Trophoblast cell (in vitro differentiated cells and primary cell): ENCODE results near the gene DUSP21.

ENCODE experiments used
- DNase-seq, 2 donors: peaks; one replicate each; pipeline ENCODE4 v3.0.0-alpha.2; 2016
- H2AFZ ChIP-seq: 2 replicates; pipeline ENCODE4 v1.6.1; 2013; ENCODE audit warnings: low read length, moderate library complexity, mild to moderate bottlenecking; ENCODE audit not compliant: insufficient read depth, poor library complexity
- H2AK5ac ChIP-seq: 2 replicates; pipeline ENCODE4 v1.6.1; 2013; ENCODE audit warnings: mild to moderate bottlenecking, low read length
- H2BK120ac ChIP-seq: 2 replicates; pipeline ENCODE4 v1.6.1; 2013; ENCODE audit warnings: low read length, mild to moderate bottlenecking, moderate library complexity; ENCODE audit not compliant: insufficient read depth, poor library complexity
- H2BK12ac ChIP-seq: 2 replicates; pipeline ENCODE4 v1.6.1; 2013; ENCODE audit warnings: mild to moderate bottlenecking, low read length, moderate library complexity
- H2BK5ac ChIP-seq: 2 replicates; pipeline ENCODE4 v1.6.1; 2013; ENCODE audit warnings: low read length, low read depth, moderate library complexity, mild to moderate bottlenecking; ENCODE audit not compliant: poor library complexity
- H3K14ac ChIP-seq: 2 replicates; pipeline ENCODE4 v1.6.1; 2013; ENCODE audit warnings: mild to moderate bottlenecking, low read length
- H3K18ac ChIP-seq: 2 replicates; pipeline ENCODE4 v1.6.1; 2013; ENCODE audit warnings: mild to moderate bottlenecking, low read length
- H3K23ac ChIP-seq: 2 replicates; pipeline ENCODE4 v1.6.1; 2013; ENCODE audit warnings: low read length
- H3K27ac ChIP-seq: 2 replicates; pipeline ENCODE4 v1.5.1; 2013; ENCODE audit warnings: low read depth, mild to moderate bottlenecking, inconsistent platforms, low read length, moderate library complexity
- H3K27me3 ChIP-seq: 2 replicates; pipeline ENCODE4 v1.6.1; 2013; ENCODE audit warnings: inconsistent platforms, mild to moderate bottlenecking, low read length, moderate library complexity; ENCODE audit not compliant: insufficient read depth
- H3K36me3 ChIP-seq, 2 experiments: 1 replicate in 1 of 2; 2 replicates in 1 of 2; pipeline ENCODE4 v1.6.1; 2013; ENCODE audit warnings: low read length in 2 of 2, mild to moderate bottlenecking in 2 of 2, moderate library complexity in 1 of 2; ENCODE audit not compliant: insufficient read depth in 2 of 2, control insufficient read depth in 1 of 2
- H3K4ac ChIP-seq: 2 replicates; pipeline ENCODE4 v1.6.1; 2013; ENCODE audit warnings: low read depth, mild to moderate bottlenecking, low read length, moderate library complexity
- H3K4me1 ChIP-seq, 2 experiments: 1 replicate in 1 of 2; 2 replicates in 1 of 2; pipeline ENCODE4 v1.6.1; 2013; ENCODE audit warnings: low read length in 2 of 2, mild to moderate bottlenecking in 2 of 2, moderate library complexity in 1 of 2; ENCODE audit not compliant: insufficient read depth in 2 of 2, control insufficient read depth in 1 of 2
- H3K4me2 ChIP-seq: 2 replicates; pipeline ENCODE4 v1.6.1; 2013; ENCODE audit warnings: inconsistent platforms, mild to moderate bottlenecking, low read length, moderate library complexity
- H3K4me3 ChIP-seq: 2 replicates; pipeline ENCODE4 v1.5.1; 2013; ENCODE audit warnings: mild to moderate bottlenecking, low read depth, low read length, inconsistent platforms
- H3K79me1 ChIP-seq: one replicate; pipeline ENCODE4 v1.6.1; 2013; ENCODE audit warnings: low read length
- H3K79me2 ChIP-seq: 2 replicates; pipeline ENCODE4 v1.6.1; 2013; ENCODE audit warnings: low read length, mild to moderate bottlenecking; ENCODE audit not compliant: control insufficient read depth, insufficient read depth, poor library complexity
- H3K9ac ChIP-seq: 2 replicates; pipeline ENCODE4 v1.6.1; 2013; ENCODE audit warnings: mild to moderate bottlenecking, low read length
- H3K9me3 ChIP-seq: 2 replicates; pipeline ENCODE4 v1.6.1; 2013; ENCODE audit warnings: low read depth, mild to moderate bottlenecking, control low read depth, inconsistent platforms, low read length; ENCODE audit not compliant: insufficient read depth
- H4K12ac ChIP-seq: 2 replicates; pipeline ENCODE4 v1.6.1; 2013; ENCODE audit warnings: low read depth, mild to moderate bottlenecking, low read length, moderate library complexity
- H4K8ac ChIP-seq: 2 replicates; pipeline ENCODE4 v1.6.1; 2013; ENCODE audit warnings: low read depth, mild to moderate bottlenecking, low read length, moderate library complexity
- H4K91ac ChIP-seq: one replicate; pipeline ENCODE4 v1.6.1; 2013; ENCODE audit warnings: low read depth, mild to moderate bottlenecking, low read length, moderate library complexity
- WGBS: extraction: QIAGEN DNeasy Blood & Tissue Kit; methylation state at CpG from one replicate; pipeline ENCODE4 v1.1.7; 2013; ENCODE audit warnings: missing lambda C conversion rate; ENCODE audit not compliant: insufficient read length, insufficient coverage; ENCODE audit errors: extremely low coverage; 5-methylcytosine and 5-hydroxymethylcytosine counted together

DUSP21 gene

DNA sequence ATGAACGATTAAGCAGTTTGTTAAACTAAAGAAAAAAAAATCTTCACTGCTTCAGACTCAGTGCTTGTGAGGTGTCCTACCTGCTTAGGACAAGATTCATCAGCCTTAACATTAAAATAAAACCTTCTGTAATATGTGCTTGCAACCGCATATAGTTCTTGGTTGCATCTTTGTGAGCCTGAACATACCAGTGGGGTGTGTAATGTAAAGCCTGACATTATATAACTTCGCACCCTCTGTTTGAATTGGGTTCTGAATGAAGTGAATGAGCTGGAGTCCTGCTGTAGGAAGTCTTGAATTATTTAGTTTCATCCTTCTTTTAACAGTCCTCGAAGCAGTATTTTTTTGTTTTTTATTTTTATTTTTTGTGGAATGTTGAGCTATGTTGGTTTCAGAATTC is 32.3 kb downstream of the DUSP21 start:
- Histone ChIP-seq H3K4me2 (no peak overlapping the region), H3K36me3 (no peaks in the 10 kb centered on the region), H3K18ac (no peak overlapping the region), H3K9ac (no peak overlapping the region), H4K12ac (no peak overlapping the region), H3K27ac (no peak overlapping the region), H3K14ac (no peak overlapping the region), H2AFZ (no peak overlapping the region), H3K4me1 (peaks cover 1 to 2% of the 10 kb centered on the region in 2 experiments), H4K8ac (no peak overlapping the region), H3K23ac (no peak overlapping the region), H3K4me3 (no peak overlapping the region), H3K27me3 (no peaks in the 10 kb centered on the region), H4K91ac (no peak overlapping the region), H2BK120ac (no peak overlapping the region), H2BK5ac (no peak overlapping the region), H3K9me3 (no peaks in the 10 kb centered on the region), H3K4ac (no peak overlapping the region), H3K79me1 (peaks cover 17% of the 10 kb centered on the region), H2AK5ac (no peak overlapping the region), H2BK12ac (no peak overlapping the region), H3K79me2 (peaks cover 10% of the 10 kb centered on the region)
- no CpG with 5 or more reads among the region's 4 CpGs for WGBS
- DNase-seq = peak in 1 of 2 donors; percentile 31

DNA sequence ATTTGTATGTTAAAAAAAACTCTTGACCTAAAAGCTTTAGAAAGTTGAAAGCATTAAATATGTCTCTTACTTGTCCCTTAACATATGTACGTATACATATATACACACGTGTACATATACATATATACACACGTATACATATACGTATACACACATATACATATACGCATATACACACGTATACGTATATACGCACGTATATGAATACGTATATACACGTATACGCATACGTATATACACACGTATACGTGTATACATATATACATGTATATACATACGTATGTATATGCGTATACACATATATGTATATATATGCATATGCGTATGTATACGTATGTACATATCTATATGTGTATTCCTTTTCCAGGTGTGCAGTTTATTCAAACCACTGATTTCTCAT is 32.9 kb downstream of the DUSP21 start:
- no peak overlapping the region for H2BK12ac ChIP-seq
- peaks cover 17% of the 10 kb centered on the region for H3K79me1 ChIP-seq
- no CpG with 5 or more reads among the region's 19 CpGs for WGBS
- no peak overlapping the region for H3K14ac ChIP-seq
- H3K36me3 ChIP-seq = no peaks in the 10 kb centered on the region
- no peak overlapping the region for H4K91ac ChIP-seq
- H2AFZ ChIP-seq = no peak overlapping the region
- no peak overlapping the region for H3K4me2 ChIP-seq
- H3K9me3 ChIP-seq = no peaks in the 10 kb centered on the region
- H3K27ac ChIP-seq = no peak overlapping the region
- H2BK120ac ChIP-seq = no peak overlapping the region
- no peak overlapping the region for H3K4me3 ChIP-seq
- H2AK5ac ChIP-seq = no peak overlapping the region
- no peak for DNase-seq
- H3K9ac ChIP-seq = no peak overlapping the region
- no peak overlapping the region for H4K12ac ChIP-seq
- H3K18ac ChIP-seq = no peak overlapping the region
- H3K23ac ChIP-seq = no peak overlapping the region
- no peaks in the 10 kb centered on the region for H3K4me1 ChIP-seq
- H4K8ac ChIP-seq = no peak overlapping the region
- peaks cover 10% of the 10 kb centered on the region for H3K79me2 ChIP-seq
- no peak overlapping the region for H2BK5ac ChIP-seq
- H3K4ac ChIP-seq = no peak overlapping the region
- no peaks in the 10 kb centered on the region for H3K27me3 ChIP-seq

DNA sequence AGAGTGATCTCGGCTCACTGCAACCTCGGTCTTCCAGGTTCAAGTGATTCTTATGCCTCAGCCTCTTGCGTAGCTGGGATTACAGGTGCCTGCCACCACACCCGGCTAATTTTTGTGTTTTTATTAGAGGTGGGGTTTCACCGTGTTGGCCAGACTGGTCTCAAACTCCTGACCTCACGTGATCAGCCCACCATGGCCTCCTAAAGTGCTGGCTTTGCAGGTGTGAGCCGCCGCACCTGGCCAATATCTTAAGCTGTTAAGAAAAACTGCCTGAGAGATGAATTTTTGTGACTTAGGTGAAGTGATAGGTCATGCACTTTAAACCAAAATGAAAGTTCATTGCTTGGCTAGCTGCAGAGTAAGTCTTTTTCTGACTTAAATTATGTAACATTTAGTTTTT is 35.0 kb downstream of the DUSP21 start:
- Histone ChIP-seq H3K4me1 (no peaks in the 10 kb centered on the region), H2AK5ac (no peak overlapping the region), H3K23ac (no peak overlapping the region), H3K14ac (no peak overlapping the region), H3K18ac (no peak overlapping the region), H3K36me3 (no peaks in the 10 kb centered on the region), H3K79me1 (peaks cover 5% of the 10 kb centered on the region), H3K27ac (no peak overlapping the region), H4K91ac (no peak overlapping the region), H2BK12ac (no peak overlapping the region), H3K9me3 (no peaks in the 10 kb centered on the region), H3K79me2 (peaks cover 3% of the 10 kb centered on the region), H3K4ac (peak overlapping the region; percentile 89), H3K9ac (no peak overlapping the region), H2AFZ (no peak overlapping the region), H3K4me3 (no peak overlapping the region), H4K12ac (no peak overlapping the region), H3K4me2 (no peak overlapping the region), H2BK5ac (no peak overlapping the region), H2BK120ac (no peak overlapping the region), H3K27me3 (no peaks in the 10 kb centered on the region), H4K8ac (no peak overlapping the region)
- no CpG with 5 or more reads among the region's 8 CpGs for WGBS
- DNase-seq = no peak

DNA sequence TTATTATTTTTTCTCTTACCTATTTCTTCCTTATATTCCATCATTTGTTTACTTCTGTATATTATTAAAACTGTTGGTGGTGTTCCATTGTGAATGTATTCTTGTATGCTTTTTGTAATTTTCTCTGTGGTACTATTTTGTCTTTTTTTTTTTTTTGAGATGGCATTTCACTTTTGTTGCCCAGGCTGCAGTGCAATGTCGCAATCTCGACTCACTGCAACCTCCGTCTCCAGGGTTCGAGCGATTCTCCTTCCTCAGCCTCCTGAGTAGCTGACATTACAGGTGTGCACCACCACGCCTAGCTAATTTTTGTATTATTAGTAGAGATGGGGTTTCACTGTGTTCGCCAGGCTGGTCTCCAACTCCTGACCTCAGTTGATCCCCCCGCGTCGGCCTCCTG is 37.7 kb downstream of the DUSP21 start:
- no peak overlapping the region for H3K27ac ChIP-seq
- H3K79me2 ChIP-seq = peaks cover 4% of the 10 kb centered on the region
- no peaks in the 10 kb centered on the region for H3K9me3 ChIP-seq
- WGBS = no CpG with 5 or more reads among the region's 10 CpGs
- H4K12ac ChIP-seq = no peak overlapping the region
- H2BK5ac ChIP-seq = no peak overlapping the region
- no peak overlapping the region for H3K4me2 ChIP-seq
- H2BK12ac ChIP-seq = no peak overlapping the region
- no peaks in the 10 kb centered on the region for H3K27me3 ChIP-seq
- no peaks in the 10 kb centered on the region for H3K79me1 ChIP-seq
- no peak overlapping the region for H3K23ac ChIP-seq
- H3K4me3 ChIP-seq = no peak overlapping the region
- H3K18ac ChIP-seq = no peak overlapping the region
- no peak overlapping the region for H2AK5ac ChIP-seq
- DNase-seq = no peak
- H4K91ac ChIP-seq = no peak overlapping the region
- no peak overlapping the region for H2BK120ac ChIP-seq
- H2AFZ ChIP-seq = no peak overlapping the region
- no peak overlapping the region for H3K9ac ChIP-seq
- no peak overlapping the region for H4K8ac ChIP-seq
- H3K36me3 ChIP-seq = no peaks in the 10 kb centered on the region
- no peaks in the 10 kb centered on the region for H3K4me1 ChIP-seq
- H3K4ac ChIP-seq = no peak overlapping the region
- no peak overlapping the region for H3K14ac ChIP-seq
